GM12891 (cell line): ENCODE measurements around the gene DCUN1D5.

Experiments used
- DNase-seq: peaks from one replicate; pipeline ENCODE4 v3.0.0; 2011; ENCODE audit warnings: low spot score; ENCODE audit not compliant: insufficient read length
- FAIRE-seq: peaks from 2 replicates; lab custom pipeline; 2011; peaks lifted over from hg19 to GRCh38; lab: Jason Lieb, UNC
- PAX5 ChIP-seq: IDR thresholded peaks from 2 replicates; pipeline ENCODE4 v1.6.1; 2011; ENCODE audit warnings: low read length, moderate library complexity, mild to moderate bottlenecking; ENCODE audit not compliant: insufficient read depth, severe bottlenecking
- POLR2A ChIP-seq: IDR thresholded peaks from 2 replicates; pipeline ENCODE4 v1.6.1; 2011; ENCODE audit warnings: low read depth, low read length, control low read depth
- POLR2AphosphoS5 ChIP-seq: IDR thresholded peaks from 2 replicates; pipeline ENCODE4 v1.6.1; 2011; ENCODE audit warnings: low read depth, low read length, control low read depth
- POU2F2 ChIP-seq: IDR thresholded peaks from 2 replicates; pipeline ENCODE4 v1.6.1; 2011; ENCODE audit warnings: low read depth, mild to moderate bottlenecking, control low read depth, low read length, moderate library complexity
- SPI1 ChIP-seq: IDR thresholded peaks from 2 replicates; pipeline ENCODE4 v1.6.1; 2011; ENCODE audit warnings: low read depth, low read length, control low read depth
- TAF1 ChIP-seq: IDR thresholded peaks from 2 replicates; pipeline ENCODE4 v1.6.1; 2011; ENCODE audit warnings: low read depth, low read length, control low read depth

Gene DCUN1D5

GRCh38 chr11:103061656-103062055 is 30.3 kb downstream of the DCUN1D5 start:
- TF ChIP-seq POLR2A (no peak), POU2F2 (no peak), TAF1 (no peak), SPI1 (no peak), POLR2AphosphoS5 (no peak), PAX5 (no peak)
- no peak for DNase-seq
- FAIRE-seq = no peak

- DNase-seq = no peak
- no peak for TF ChIP-seq PAX5
- TF ChIP-seq TAF1 = no peak
- no peak for TF ChIP-seq POLR2AphosphoS5
- no peak for TF ChIP-seq POU2F2
- no peak for TF ChIP-seq POLR2A
- no peak for TF ChIP-seq SPI1
- no peak for FAIRE-seq
These were observed 36.6 kb downstream of the DCUN1D5 start for GRCh38 chr11:103055221-103055890.

- DNase-seq (no peak), FAIRE-seq (no peak)
- no peak for TF ChIP-seq POU2F2
These were observed 38.0 kb downstream of the DCUN1D5 start for GRCh38 chr11:103053997-103054396.

DNA sequence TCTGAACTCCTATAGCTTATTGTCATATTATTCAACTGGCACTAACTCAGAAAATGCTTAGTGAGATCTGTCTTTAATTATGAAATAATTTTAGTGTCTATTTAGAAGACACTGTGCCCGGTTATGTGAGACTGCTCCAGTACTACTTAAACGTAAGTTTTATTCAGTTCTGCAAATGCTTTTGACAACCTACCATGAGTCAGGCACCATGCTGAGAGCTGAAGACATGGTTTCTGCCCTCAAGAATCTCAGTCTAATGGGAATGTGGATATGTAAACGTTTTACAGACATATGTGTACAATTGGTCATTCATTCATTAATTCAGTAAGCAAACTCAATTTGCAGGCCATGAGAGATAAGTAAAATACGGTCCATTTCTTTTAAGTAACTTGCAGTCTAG is 40.0 kb downstream of the DCUN1D5 start:
- DNase-seq = no peak
- TF ChIP-seq POLR2AphosphoS5 = no peak
- TF ChIP-seq POLR2A = no peak
- no peak for TF ChIP-seq PAX5
- TF ChIP-seq POU2F2 = no peak
- no peak for TF ChIP-seq TAF1
- no peak for TF ChIP-seq SPI1
- FAIRE-seq = peak; percentile 26

- FAIRE-seq (no peak), DNase-seq (no peak)
- TF ChIP-seq SPI1 (no peak), POLR2AphosphoS5 (no peak), POLR2A (no peak), TAF1 (no peak), POU2F2 (no peak)
These were observed 40.7 kb downstream of the DCUN1D5 start for GRCh38 chr11:103051151-103051801.

DNA sequence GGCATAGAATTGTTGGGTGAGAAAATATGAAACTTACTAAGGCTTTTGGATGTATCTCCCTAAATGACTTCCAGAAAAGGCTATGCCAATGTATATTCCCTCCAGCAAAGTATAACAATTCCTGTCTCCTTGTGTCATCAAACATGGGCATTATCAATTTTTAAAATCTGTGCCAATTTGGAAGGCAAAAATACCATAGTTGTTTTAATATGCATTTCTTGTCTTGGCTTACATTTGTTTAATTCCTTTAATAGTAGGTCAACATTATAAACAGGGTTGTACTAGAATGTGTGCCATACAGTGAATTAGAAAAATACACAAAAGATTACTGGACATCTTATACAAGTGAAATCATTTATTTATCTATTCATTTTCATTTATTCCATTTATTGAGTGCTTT is 41.6 kb downstream of the DCUN1D5 start:
- FAIRE-seq = no peak
- DNase-seq = no peak
- TF ChIP-seq POU2F2 (no peak), POLR2AphosphoS5 (no peak), TAF1 (no peak), SPI1 (no peak)

DNA sequence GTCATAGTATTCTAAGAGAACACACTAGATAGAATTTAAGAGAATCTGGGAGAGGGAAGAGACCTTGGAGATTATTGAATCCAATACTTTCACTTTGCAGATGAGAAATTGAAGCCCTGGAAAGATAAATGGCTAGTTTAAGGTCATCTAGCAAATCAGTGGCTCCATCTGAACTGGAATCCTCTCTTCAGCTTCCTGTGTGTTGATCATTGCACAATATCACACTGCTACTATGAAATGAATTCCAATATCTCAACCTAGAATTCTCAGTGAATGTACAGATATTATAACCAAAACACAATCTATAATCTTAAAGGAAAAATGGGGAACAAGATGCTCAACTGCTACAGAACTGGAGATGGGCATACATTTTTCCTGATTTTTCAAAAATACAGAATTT is 44.1 kb downstream of the DCUN1D5 start:
- FAIRE-seq (no peak), DNase-seq (no peak)
- TF ChIP-seq TAF1 (no peak), PAX5 (no peak), POU2F2 (no peak), SPI1 (no peak), POLR2AphosphoS5 (no peak), POLR2A (no peak)

DNA sequence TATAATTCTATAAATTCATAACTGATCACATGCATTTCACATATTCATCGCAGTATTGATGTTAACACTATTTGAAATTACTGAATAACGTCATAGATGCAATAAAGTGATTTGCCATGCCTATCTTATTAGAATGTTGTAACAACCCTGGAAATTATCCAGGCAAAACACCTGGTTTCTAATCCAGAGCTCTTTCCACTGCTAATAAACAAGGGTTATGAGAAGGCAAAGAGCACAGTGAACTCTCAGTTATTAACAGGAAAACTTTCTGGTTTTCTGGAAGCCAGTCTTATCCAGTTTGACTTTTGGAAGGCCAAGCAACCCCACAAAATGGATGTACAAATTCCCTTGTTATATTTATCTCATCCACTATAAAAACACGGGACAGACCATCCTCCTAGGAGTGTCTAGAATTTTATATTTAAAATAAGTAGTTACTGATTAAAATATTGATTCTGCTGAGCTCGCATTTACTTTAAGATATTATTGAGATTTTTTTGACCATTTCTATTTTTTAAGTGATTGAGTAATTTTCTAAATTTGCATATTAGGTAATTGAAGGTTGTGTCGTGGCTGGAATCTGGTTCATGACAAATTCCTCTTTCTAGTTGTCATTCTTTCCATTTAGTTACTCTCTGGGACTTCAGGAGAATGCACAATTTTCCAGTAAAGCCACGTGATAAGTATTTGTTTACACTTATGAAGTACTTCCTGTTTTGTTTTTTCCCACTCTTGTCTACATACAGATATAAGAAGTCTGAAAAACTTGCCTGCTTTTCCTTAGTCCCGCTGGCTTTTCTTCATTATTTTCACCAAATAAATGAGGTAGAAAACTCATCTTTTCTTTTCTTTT is 47.9 kb downstream of the DCUN1D5 start:
- DNase-seq = no peak
- FAIRE-seq = no peak
- TF ChIP-seq POLR2A = no peak
- TF ChIP-seq TAF1 = no peak
- no peak for TF ChIP-seq POLR2AphosphoS5
- TF ChIP-seq SPI1 = no peak
- TF ChIP-seq PAX5 = no peak
- TF ChIP-seq POU2F2 = no peak

- no peak for TF ChIP-seq SPI1
- no peak for TF ChIP-seq POLR2A
- no peak for TF ChIP-seq POU2F2
- no peak for TF ChIP-seq POLR2AphosphoS5
- TF ChIP-seq TAF1 = no peak
- TF ChIP-seq PAX5 = no peak
- FAIRE-seq (no peak), DNase-seq (no peak)
These were observed 49.8 kb downstream of the DCUN1D5 start for GRCh38 chr11:103042161-103042560.

- DNase-seq (no peak), FAIRE-seq (peak; percentile 86)
- no peak for TF ChIP-seq TAF1
- no peak for TF ChIP-seq PAX5
- no peak for TF ChIP-seq POLR2AphosphoS5
- TF ChIP-seq POLR2A = no peak
- no peak for TF ChIP-seq POU2F2
- peak; percentile 53 for TF ChIP-seq SPI1
These were observed 56.0 kb downstream of the DCUN1D5 start for GRCh38 chr11:103035791-103036434.
